Measurements from ENCODE around the gene OGN. TPM values are rescaled to one million over a fixed set of nuclear protein-coding genes. Genes with fewer than 3 reads are reported as not detected.
A peak's percentile ranks its signal among the peaks of the same experiment; 100 is the strongest.

The OGN gene
- total and polyA plus RNA-seq, 2 experiments from 2014 or later: 0.35 TPM; not detected in 1

GRCh38 chr9:92360083-92360482 is 44.3 kb downstream of the OGN start:
- Histone ChIP-seq H3K4me1 (ENCODE audit: low read depth) (peaks cover 14% of the 10 kb centered on the region), H3K36me3 (no peaks in the 10 kb centered on the region), H3K9me3 (ENCODE audit: low read depth) (no peaks in the 10 kb centered on the region), H3K27me3 (no peaks in the 10 kb centered on the region), H3K4me3 (no peak overlapping the region), H3K27ac (peak overlapping the region; percentile 95)
- TF ChIP-seq CTCF (IDR thresholded peaks at IDR 0.05; ENCODE audit: low read depth, low read length): no peak
- no peak for DNase-seq (ENCODE audit: low read depth in 1 of 2, low spot score in 1 of 2)

- peak; percentile 69 to 88 for DNase-seq (ENCODE audit: low read depth in 1 of 2, low spot score in 1 of 2)
- TF ChIP-seq CTCF (IDR thresholded peaks at IDR 0.05; ENCODE audit: low read depth, low read length): no peak
- Histone ChIP-seq H3K4me1 (ENCODE audit: low read depth) (peaks cover 14% of the 10 kb centered on the region), H3K36me3 (no peaks in the 10 kb centered on the region), H3K9me3 (ENCODE audit: low read depth) (no peaks in the 10 kb centered on the region), H3K27me3 (no peaks in the 10 kb centered on the region), H3K4me3 (no peak overlapping the region), H3K27ac (peak overlapping the region; percentile 95)
These were observed 44.9 kb downstream of the OGN start for GRCh38 chr9:92359394-92359995.

GRCh38 chr9:92353051-92353450 is 51.3 kb downstream of the OGN start:
- Histone ChIP-seq H3K4me1 (ENCODE audit: low read depth) (no peaks in the 10 kb centered on the region), H3K27ac (no peak overlapping the region), H3K9me3 (ENCODE audit: low read depth) (no peaks in the 10 kb centered on the region), H3K27me3 (no peaks in the 10 kb centered on the region), H3K36me3 (no peaks in the 10 kb centered on the region), H3K4me3 (no peak overlapping the region)
- DNase-seq (ENCODE audit: low read depth in 1 of 2, low spot score in 1 of 2): no peak
- no peak for TF ChIP-seq CTCF (IDR thresholded peaks at IDR 0.05; ENCODE audit: low read depth, low read length)

GRCh38 chr9:92350740-92351133 is 53.6 kb downstream of the OGN start:
- Histone ChIP-seq H3K9me3 (ENCODE audit: low read depth) (no peaks in the 10 kb centered on the region), H3K27me3 (no peaks in the 10 kb centered on the region), H3K4me1 (ENCODE audit: low read depth) (no peaks in the 10 kb centered on the region), H3K4me3 (no peak overlapping the region), H3K36me3 (no peaks in the 10 kb centered on the region), H3K27ac (no peak overlapping the region)
- no peak for TF ChIP-seq CTCF (IDR thresholded peaks at IDR 0.05; ENCODE audit: low read depth, low read length)
- DNase-seq (ENCODE audit: low read depth in 1 of 2, low spot score in 1 of 2): peak in 1 of 2 donors; percentile 24

GRCh38 chr9:92349771-92350739 is 54.3 kb downstream of the OGN start:
- Histone ChIP-seq H3K36me3 (no peaks in the 10 kb centered on the region), H3K27ac (no peak overlapping the region), H3K4me3 (no peak overlapping the region), H3K4me1 (ENCODE audit: low read depth) (no peaks in the 10 kb centered on the region), H3K27me3 (no peaks in the 10 kb centered on the region), H3K9me3 (ENCODE audit: low read depth) (no peaks in the 10 kb centered on the region)
- TF ChIP-seq CTCF (IDR thresholded peaks at IDR 0.05; ENCODE audit: low read depth, low read length): no peak
- peak in 1 of 2 donors; percentile 70 for DNase-seq (ENCODE audit: low read depth in 1 of 2, low spot score in 1 of 2)
